HG03520 (cell line): ENCODE measurements around the gene FCRLA.
"Not testable (repeated sequence)": the region's sequence is repeated elsewhere in the genome, so short reads cannot be mapped to it uniquely, and the experiment has no call there.

Experiments used
- ATAC-seq: cut with Tn5 transposase; IDR thresholded peaks from one replicate; pipeline ENCODE4 v1.9.1; 2021; ENCODE audit warnings: mild to moderate bottlenecking, moderate library complexity; ENCODE audit not compliant: unreplicated experiment

FCRLA gene

GRCh38 chr1:161706482-161707347 lies at the start of gene FCRLA:
Gene FCRLA (plus strand): TSS chr1:161707229. CDS start chr1:161707265, 36 bp downstream.
- peak; percentile 65 for ATAC-seq

- not testable (repeated sequence) for ATAC-seq
Observed at GRCh38 chr1:161658524-161658923, 48.5 kb upstream of the FCRLA start.

- ATAC-seq: not testable (repeated sequence)
Observed at GRCh38 chr1:161661660-161662311, 45.2 kb upstream of the FCRLA start.

GRCh38 chr1:161662684-161663339 lies 44.2 kb upstream of the FCRLA start, which contains the start of gene FCGR2B:
Gene FCGR2B (plus strand): TSS chr1:161663143. CDS start chr1:161663242, 99 bp downstream.
- ATAC-seq: peak; percentile 57

- not testable (repeated sequence) for ATAC-seq
Observed at GRCh38 chr1:161663569-161663968, 43.5 kb upstream of the FCRLA start.

- not testable (repeated sequence) for ATAC-seq
Observed at GRCh38 chr1:161664689-161665088, 42.3 kb upstream of the FCRLA start.

- not testable (repeated sequence) for ATAC-seq
Observed at GRCh38 chr1:161671045-161672020, 35.7 kb upstream of the FCRLA start.

- not testable (repeated sequence) for ATAC-seq
Observed at GRCh38 chr1:161673437-161673836, 33.6 kb upstream of the FCRLA start.

- not testable (repeated sequence) for ATAC-seq
Observed at GRCh38 chr1:161674447-161674846, 32.6 kb upstream of the FCRLA start.

GRCh38 chr1:161674908-161675307 lies 32.1 kb upstream of the FCRLA start:
- not testable (repeated sequence) for ATAC-seq

- no peak for ATAC-seq
Observed at GRCh38 chr1:161676441-161676840, 30.6 kb upstream of the FCRLA start.

- no peak for ATAC-seq
Observed at GRCh38 chr1:161676958-161677689, 29.9 kb upstream of the FCRLA start.

GRCh38 chr1:161678500-161678899 lies 28.5 kb upstream of the FCRLA start:
- no peak for ATAC-seq

- ATAC-seq: no peak
Observed at GRCh38 chr1:161681879-161682278, 25.1 kb upstream of the FCRLA start.

GRCh38 chr1:161688946-161689345 lies 18.1 kb upstream of the FCRLA start:
- no peak for ATAC-seq

- no peak for ATAC-seq
Observed at GRCh38 chr1:161691846-161692245, 15.2 kb upstream of the FCRLA start.

GRCh38 chr1:161693020-161693712 lies 13.9 kb upstream of the FCRLA start:
- ATAC-seq: not testable (repeated sequence)

GRCh38 chr1:161698302-161698701 lies 8.7 kb upstream of the FCRLA start:
- not testable (repeated sequence) for ATAC-seq

GRCh38 chr1:161702250-161702649 lies 4.8 kb upstream of the FCRLA start:
- no peak for ATAC-seq
